ENCODE data around the gene NCOA7.
A peak's percentile ranks its signal among the peaks of the same experiment; 100 is the strongest.

NCOA7 gene

GRCh38 chr6:125790358-125791150, at the start of gene NCOA7:
Gene NCOA7 (plus strand): TSS chr6:125790960. CDS start chr6:125815355, 24,395 bp downstream.
- DNase-seq, result peak; percentile 76 to 77

GRCh38 chr6:125741336-125741735, 49.4 kb upstream of the NCOA7 start:
- DNase-seq, result no peak

GRCh38 chr6:125742024-125742423, 48.7 kb upstream of the NCOA7 start:
- no peak for DNase-seq

GRCh38 chr6:125742464-125743120, 48.2 kb upstream of the NCOA7 start:
- no peak for DNase-seq

GRCh38 chr6:125743604-125744003, 47.2 kb upstream of the NCOA7 start:
- DNase-seq, result peak in 1 of 2 experiments; percentile 33

- peak; percentile 22 to 42 for DNase-seq
Measured at GRCh38 chr6:125745281-125746018, 45.3 kb upstream of the NCOA7 start.

GRCh38 chr6:125746019-125746414, 44.7 kb upstream of the NCOA7 start:
- DNase-seq, result no peak

- peak; percentile 98 to 99 for DNase-seq
Measured at GRCh38 chr6:125746731-125747588, 43.8 kb upstream of the NCOA7 start.

GRCh38 chr6:125747589-125748405, 43.0 kb upstream of the NCOA7 start:
- DNase-seq, result peak; percentile 65 to 73

- DNase-seq, result peak; percentile 58 to 80
Measured at GRCh38 chr6:125748406-125749172, 42.2 kb upstream of the NCOA7 start.

- DNase-seq, result peak; percentile 94 to 98
Measured at GRCh38 chr6:125749173-125749864, 41.4 kb upstream of the NCOA7 start, which contains the start of gene HEY2. Gene HEY2 (plus strand): TSS chr6:125749632. CDS start chr6:125749777, 145 bp downstream.

- peak; percentile 86 to 95 for DNase-seq
Measured at GRCh38 chr6:125749865-125750691, 40.7 kb upstream of the NCOA7 start.

- no peak for DNase-seq
Measured at GRCh38 chr6:125750692-125751333, 39.9 kb upstream of the NCOA7 start.

GRCh38 chr6:125751334-125751916, 39.3 kb upstream of the NCOA7 start:
- DNase-seq, result no peak

- no peak for DNase-seq
Measured at GRCh38 chr6:125752773-125753172, 38.0 kb upstream of the NCOA7 start.

- peak in 1 of 2 experiments; percentile 45 for DNase-seq
Measured at GRCh38 chr6:125753218-125753936, 37.4 kb upstream of the NCOA7 start.

GRCh38 chr6:125753937-125754259, 36.9 kb upstream of the NCOA7 start:
- DNase-seq, result no peak

GRCh38 chr6:125754566-125754965, 36.2 kb upstream of the NCOA7 start:
- no peak for DNase-seq

Measured in NCI-H524 (cell line).